Muscle layer of colon (tissue), 2 donors: ENCODE results near the gene CD163L1.

Source experiments
- H3K27ac ChIP-seq: one replicate; pipeline ENCODE4 v1.7.0; 2013; ENCODE audit warnings: low read depth, mild to moderate bottlenecking, low read length, moderate library complexity
- H3K27me3 ChIP-seq, 2 donors: one replicate each; pipeline ENCODE4 v1.7.0; 2013; ENCODE audit warnings: low read length in 2 of 2, mild to moderate bottlenecking in 2 of 2; ENCODE audit not compliant: insufficient read depth in 2 of 2, control insufficient read depth in 1 of 2
- H3K36me3 ChIP-seq: one replicate; pipeline ENCODE4 v1.7.0; 2013; ENCODE audit warnings: mild to moderate bottlenecking, low read length; ENCODE audit not compliant: insufficient read depth
- H3K4me1 ChIP-seq: one replicate; pipeline ENCODE4 v1.7.0; 2013; ENCODE audit warnings: mild to moderate bottlenecking, low read length; ENCODE audit not compliant: insufficient read depth
- H3K4me3 ChIP-seq, 2 donors: one replicate each; pipeline ENCODE4 v1.7.0; 2013; ENCODE audit warnings: low read length in 2 of 2, low read depth in 1 of 2, mild to moderate bottlenecking in 1 of 2, moderate library complexity in 1 of 2
- H3K9ac ChIP-seq: one replicate; pipeline ENCODE4 v1.7.0; 2013; ENCODE audit warnings: low read length
- H3K9me3 ChIP-seq: one replicate; pipeline ENCODE4 v1.7.0; 2013; ENCODE audit warnings: mild to moderate bottlenecking, low read length
- donor health status: abdominal sarcoma.
- donor health status: Adenocarcinoma of cecum.

The CD163L1 gene

DNA sequence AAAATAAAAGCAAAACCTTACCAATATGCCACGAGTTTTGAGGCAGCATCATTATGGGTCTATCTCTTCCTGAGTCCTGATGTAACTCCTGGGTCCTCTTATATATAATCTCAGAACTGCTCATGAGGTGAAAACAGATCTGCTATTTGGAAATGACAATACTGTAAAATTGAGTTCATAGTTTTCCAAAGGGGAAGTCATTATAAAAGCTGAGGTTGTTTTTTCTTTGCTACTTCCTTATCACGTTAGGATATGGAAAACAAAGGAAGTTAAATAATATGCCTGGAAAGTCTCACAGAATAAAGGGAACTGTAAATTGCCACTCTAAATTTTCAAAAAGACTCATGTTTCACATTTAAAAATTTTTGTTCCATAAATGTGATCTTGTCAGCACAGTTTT, at the start of gene CD163L1:
Gene CD163L1 (minus strand): TSS at position 78 of the 400 bp plus-strand sequence. CDS start 26 bp downstream, at position 52.
- no peaks in the 10 kb centered on the region for H3K36me3 ChIP-seq
- H3K4me3 ChIP-seq, result no peak within 1 kb of the TSS
- H3K27ac ChIP-seq, result no peak within 1 kb of the TSS
- H3K9me3 ChIP-seq, result no peaks in the 10 kb centered on the region
- no peak within 1 kb of the TSS for H3K9ac ChIP-seq
- no peaks in the 10 kb centered on the region for H3K4me1 ChIP-seq
- H3K27me3 ChIP-seq, result peaks cover 4 to 6% of the 10 kb centered on the region in 2 donors

DNA sequence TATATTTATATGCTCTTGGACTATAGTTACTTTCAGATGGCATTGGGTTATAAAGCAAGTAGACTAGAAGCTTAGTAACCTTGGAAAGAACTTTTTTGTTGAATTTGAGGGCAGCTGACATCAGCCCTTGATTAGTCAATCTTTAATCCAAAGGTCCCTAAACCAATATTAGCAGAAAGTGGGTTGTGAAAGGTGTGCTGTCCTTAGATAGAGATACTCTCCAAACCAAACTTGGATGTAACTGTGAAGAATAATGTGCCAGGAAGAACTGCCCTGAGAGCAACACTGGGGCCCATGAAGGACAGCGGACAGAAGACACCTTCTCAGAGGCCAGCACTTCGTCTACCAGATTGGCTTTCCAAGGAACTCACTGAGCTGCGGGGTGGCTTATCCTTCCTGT, 49.1 kb upstream of the CD163L1 start:
- no peaks in the 10 kb centered on the region for H3K36me3 ChIP-seq
- H3K9me3 ChIP-seq, result no peaks in the 10 kb centered on the region
- H3K4me3 ChIP-seq, result no peak overlapping the region
- no peak overlapping the region for H3K9ac ChIP-seq
- no peaks in the 10 kb centered on the region for H3K27me3 ChIP-seq
- H3K4me1 ChIP-seq, result no peaks in the 10 kb centered on the region
- no peak overlapping the region for H3K27ac ChIP-seq

GRCh38 chr12:7486512-7486911, 42.6 kb upstream of the CD163L1 start:
- Histone ChIP-seq H3K9ac (no peak overlapping the region), H3K27ac (no peak overlapping the region)

GRCh38 chr12:7485095-7485494, 41.1 kb upstream of the CD163L1 start:
- Histone ChIP-seq H3K4me3 (no peak overlapping the region), H3K27ac (no peak overlapping the region), H3K9ac (no peak overlapping the region), H3K9me3 (no peaks in the 10 kb centered on the region), H3K4me1 (no peaks in the 10 kb centered on the region), H3K36me3 (no peaks in the 10 kb centered on the region), H3K27me3 (no peaks in the 10 kb centered on the region)

More at GRCh38 chr12:7486512-7486911, 42.6 kb upstream of the CD163L1 start:
- Histone ChIP-seq H3K4me1 (no peaks in the 10 kb centered on the region), H3K4me3 (no peak overlapping the region), H3K9me3 (no peaks in the 10 kb centered on the region), H3K27me3 (no peaks in the 10 kb centered on the region), H3K36me3 (no peaks in the 10 kb centered on the region)

DNA sequence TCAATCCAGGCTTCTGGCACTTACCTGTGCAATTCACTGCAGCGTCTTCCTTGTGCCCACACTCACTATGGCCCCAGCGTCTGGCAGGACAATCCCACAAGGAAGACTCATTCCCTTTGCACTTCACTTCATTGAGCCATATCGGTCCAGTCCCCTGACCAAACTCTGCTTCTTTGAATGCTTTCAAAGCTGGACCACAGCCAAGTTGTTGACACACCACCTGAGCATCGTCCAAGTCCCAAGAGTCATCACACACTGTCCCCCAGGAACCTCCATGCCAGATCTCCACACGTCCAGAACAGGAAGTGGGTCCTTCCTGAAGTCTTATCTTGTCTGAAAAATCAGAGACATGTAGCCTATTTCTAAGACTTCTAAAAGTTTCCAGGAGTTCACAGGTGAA, 39.4 kb upstream of the CD163L1 start:
- H3K9me3 ChIP-seq, result no peaks in the 10 kb centered on the region

DNA sequence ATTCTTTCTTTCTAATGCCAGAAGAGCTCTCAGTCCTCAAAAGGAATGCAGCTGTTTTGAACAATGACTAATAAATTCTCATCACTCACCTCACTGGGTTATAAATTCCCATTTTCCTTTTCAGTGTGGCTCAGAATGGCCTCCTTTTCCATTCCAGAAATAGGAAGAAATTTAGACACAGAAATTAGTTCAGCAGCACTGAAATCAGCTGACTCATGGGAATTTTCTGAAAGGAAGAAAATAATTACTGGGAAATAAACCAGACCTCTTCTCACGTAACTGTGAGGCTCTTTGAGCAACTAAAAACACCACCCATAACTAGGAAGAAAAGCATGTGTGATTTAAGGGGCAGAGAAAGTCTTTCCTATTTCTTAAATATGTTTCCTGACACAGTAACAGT, 35.8 kb upstream of the CD163L1 start:
- Histone ChIP-seq H3K9me3 (no peaks in the 10 kb centered on the region), H3K36me3 (no peaks in the 10 kb centered on the region), H3K27me3 (no peaks in the 10 kb centered on the region), H3K4me1 (no peaks in the 10 kb centered on the region), H3K9ac (no peak overlapping the region), H3K27ac (no peak overlapping the region), H3K4me3 (no peak overlapping the region)

More for the DNA sequence above, 39.4 kb upstream of the CD163L1 start:
- H3K27ac ChIP-seq, result no peak overlapping the region
- no peak overlapping the region for H3K4me3 ChIP-seq
- H3K9ac ChIP-seq, result no peak overlapping the region
- no peaks in the 10 kb centered on the region for H3K27me3 ChIP-seq
- H3K36me3 ChIP-seq, result no peaks in the 10 kb centered on the region
- H3K4me1 ChIP-seq, result no peaks in the 10 kb centered on the region

- H3K4me3 ChIP-seq, result no peak overlapping the region
- H3K27ac ChIP-seq, result no peak overlapping the region
- no peaks in the 10 kb centered on the region for H3K27me3 ChIP-seq
- H3K4me1 ChIP-seq, result no peaks in the 10 kb centered on the region
- H3K9me3 ChIP-seq, result no peaks in the 10 kb centered on the region
- no peaks in the 10 kb centered on the region for H3K36me3 ChIP-seq
- no peak overlapping the region for H3K9ac ChIP-seq
Observed at GRCh38 chr12:7472060-7472459, 28.1 kb upstream of the CD163L1 start.

GRCh38 chr12:7460375-7461259, 16.7 kb upstream of the CD163L1 start:
- Histone ChIP-seq H3K36me3 (no peaks in the 10 kb centered on the region), H3K9me3 (no peaks in the 10 kb centered on the region), H3K4me1 (no peaks in the 10 kb centered on the region), H3K4me3 (no peak overlapping the region), H3K9ac (no peak overlapping the region), H3K27me3 (no peaks in the 10 kb centered on the region), H3K27ac (no peak overlapping the region)

DNA sequence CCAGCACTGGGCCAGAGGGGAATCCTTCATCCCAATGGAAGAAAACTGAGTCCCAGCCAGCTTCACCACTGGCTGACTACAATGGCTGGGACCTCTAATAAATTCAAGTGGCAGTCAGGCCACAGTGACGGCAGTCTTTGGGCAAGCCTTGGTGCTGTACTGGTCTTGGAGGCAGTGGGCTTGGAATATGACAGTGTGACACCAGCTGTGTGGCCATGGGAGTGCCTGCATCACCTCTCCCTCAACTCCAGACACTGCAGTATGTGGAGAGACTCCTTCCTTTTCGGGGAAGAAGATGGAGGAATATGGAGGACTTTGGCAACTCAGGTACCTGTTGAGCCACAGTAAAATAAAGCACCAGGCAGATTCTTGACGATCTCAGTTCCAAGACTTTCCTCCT, 16.0 kb upstream of the CD163L1 start:
- Histone ChIP-seq H3K9ac (no peak overlapping the region), H3K36me3 (no peaks in the 10 kb centered on the region), H3K4me3 (no peak overlapping the region), H3K9me3 (no peaks in the 10 kb centered on the region), H3K27me3 (no peaks in the 10 kb centered on the region), H3K27ac (no peak overlapping the region), H3K4me1 (no peaks in the 10 kb centered on the region)

GRCh38 chr12:7451756-7452155, 7.8 kb upstream of the CD163L1 start:
- Histone ChIP-seq H3K27me3 (no peaks in the 10 kb centered on the region), H3K27ac (no peak overlapping the region), H3K4me3 (no peak overlapping the region), H3K9me3 (no peaks in the 10 kb centered on the region), H3K9ac (no peak overlapping the region), H3K4me1 (no peaks in the 10 kb centered on the region), H3K36me3 (no peaks in the 10 kb centered on the region)

DNA sequence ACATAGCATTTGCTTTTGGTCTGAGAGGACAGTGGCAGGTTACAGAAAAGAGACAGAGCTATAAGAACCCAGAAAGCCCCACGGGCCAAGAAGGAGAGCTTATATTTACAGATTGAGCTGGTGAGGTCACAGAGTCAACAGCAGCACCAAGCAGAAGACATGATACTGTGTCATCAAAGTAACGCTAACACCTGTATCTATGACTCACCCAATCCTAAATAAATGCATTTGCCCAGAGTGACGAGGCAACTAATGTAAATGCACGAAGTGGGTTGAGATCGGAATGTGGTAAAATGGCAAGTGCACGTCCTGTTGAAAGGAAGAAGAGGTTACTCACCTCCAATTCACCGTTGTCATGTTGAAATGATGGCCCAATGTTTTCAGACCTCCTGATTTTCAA, 6.7 kb upstream of the CD163L1 start:
- no peaks in the 10 kb centered on the region for H3K27me3 ChIP-seq
- no peak overlapping the region for H3K4me3 ChIP-seq
- no peak overlapping the region for H3K27ac ChIP-seq
- no peaks in the 10 kb centered on the region for H3K36me3 ChIP-seq
- H3K9ac ChIP-seq, result no peak overlapping the region
- no peaks in the 10 kb centered on the region for H3K4me1 ChIP-seq
- no peaks in the 10 kb centered on the region for H3K9me3 ChIP-seq

DNA sequence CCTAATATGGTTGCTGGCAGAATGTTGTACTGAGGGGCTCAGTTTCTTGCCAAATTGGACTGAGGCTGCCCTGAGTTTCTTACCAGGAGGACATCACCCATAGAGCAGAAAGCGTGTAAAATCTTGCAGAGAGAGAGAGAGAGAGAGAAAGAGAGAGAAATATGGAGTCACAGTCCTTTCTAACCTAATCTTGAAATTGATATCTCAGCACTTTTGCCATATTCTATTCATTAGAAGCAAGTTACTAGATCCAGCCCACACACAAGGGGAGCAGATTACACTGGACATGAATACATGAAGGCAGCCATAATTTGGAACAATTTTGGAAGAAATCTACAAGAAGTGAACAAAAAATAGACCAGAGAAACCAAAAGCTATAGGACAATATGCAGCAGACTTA, 4.1 kb upstream of the CD163L1 start:
- Histone ChIP-seq H3K4me3 (no peak overlapping the region), H3K36me3 (no peaks in the 10 kb centered on the region), H3K9ac (no peak overlapping the region), H3K27ac (no peak overlapping the region), H3K9me3 (no peaks in the 10 kb centered on the region), H3K4me1 (no peaks in the 10 kb centered on the region), H3K27me3 (no peaks in the 10 kb centered on the region)
